Choroid plexus epithelial cell (primary cell): ENCODE measurements around the gene GJD4.

Experiments
- DNase-seq: peaks from one replicate; pipeline ENCODE4 v3.0.0-alpha.2; 2010; ENCODE audit warnings: low read depth
- H3K4me3 ChIP-seq: 2 replicates; pipeline ENCODE4 v1.5.1; 2011; ENCODE audit warnings: low read depth, mild to moderate bottlenecking, control low read depth, low read length, moderate library complexity
- CTCF ChIP-seq: conservative IDR thresholded peaks from 2 replicates; pipeline ENCODE4 v1.5.1; 2011; ENCODE audit warnings: low read depth, mild to moderate bottlenecking, control low read depth, inconsistent platforms, low read length, moderate library complexity

Gene GJD4

GRCh38 chr10:35585903-35586535, 19.1 kb upstream of the GJD4 start:
- DNase-seq: no peak
- no peak for TF ChIP-seq CTCF
- no peak overlapping the region for H3K4me3 ChIP-seq

- DNase-seq: no peak
- H3K4me3 ChIP-seq: no peak overlapping the region
- TF ChIP-seq CTCF: no peak
These were observed 16.3 kb upstream of the GJD4 start for GRCh38 chr10:35588836-35589235.

- no peak for DNase-seq
- TF ChIP-seq CTCF: no peak
- H3K4me3 ChIP-seq: no peak overlapping the region
These were observed 12.7 kb upstream of the GJD4 start for GRCh38 chr10:35592441-35592840.

GRCh38 chr10:35594115-35595079, 10.7 kb upstream of the GJD4 start:
- H3K4me3 ChIP-seq: no peak overlapping the region
- DNase-seq: no peak
- TF ChIP-seq CTCF: no peak

GRCh38 chr10:35595106-35595505, 10.0 kb upstream of the GJD4 start:
- no peak overlapping the region for H3K4me3 ChIP-seq
- DNase-seq: no peak
- no peak for TF ChIP-seq CTCF

GRCh38 chr10:35598379-35598778, 6.8 kb upstream of the GJD4 start:
- TF ChIP-seq CTCF: peak; percentile 79

GRCh38 chr10:35600193-35600592, 4.9 kb upstream of the GJD4 start:
- DNase-seq: peak; percentile 30
- no peak overlapping the region for H3K4me3 ChIP-seq
- peak; percentile 48 for TF ChIP-seq CTCF

More at GRCh38 chr10:35598379-35598778, 6.8 kb upstream of the GJD4 start:
- peak; percentile 42 for DNase-seq
- H3K4me3 ChIP-seq: no peak overlapping the region
